ENCODE measurements around the gene APPL2. TPM values are rescaled to one million over a fixed set of nuclear protein-coding genes. Genes with fewer than 3 reads are reported as not detected.

APPL2 gene
- total and polyA plus RNA-seq, 2 donors (not counting 1 experiment from before 2014, with no cell fraction given) = 20.5 to 58.3 TPM

DNA sequence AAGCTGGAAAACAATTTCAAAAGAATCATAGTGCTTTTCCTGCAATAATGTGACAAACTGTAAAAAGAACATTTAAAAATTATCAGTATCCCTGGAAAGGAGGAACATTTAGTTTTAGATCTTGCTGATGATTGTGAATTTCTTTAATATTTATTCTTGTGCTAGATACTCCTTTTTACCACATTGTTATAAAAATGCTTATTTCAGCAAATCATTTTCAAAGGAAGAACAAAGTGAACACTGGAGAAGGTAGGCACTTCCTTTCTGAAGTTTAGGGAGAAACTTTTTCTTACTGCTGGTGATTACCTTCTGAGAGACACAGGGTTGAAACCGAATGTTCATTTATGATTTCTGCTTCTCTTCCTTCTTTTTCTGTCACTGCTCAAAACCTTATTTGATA lies 49.4 kb upstream of the APPL2 start:
- no peak overlapping the region for H3K9ac ChIP-seq (ENCODE audit: low read length)
- H3K4me1 Mint-ChIP-seq = no peaks in the 10 kb centered on the region
- intact Hi-C loops (cut with micrococcal nuclease) = no loop called here
- no peak overlapping the region for H3K4me2 ChIP-seq (replicated peaks; ENCODE audit: low read depth, low read length, poor library complexity, severe bottlenecking)
- H3K27ac ChIP-seq (ENCODE audit: low read length in 2 of 2) = no peak overlapping the region
- H2AFZ ChIP-seq (ENCODE audit: insufficient read depth, low read depth, low read length, poor library complexity, severe bottlenecking) = no peak overlapping the region
- no peak for DNase-seq
- no peak overlapping the region for H3K4me3 ChIP-seq (ENCODE audit: control extremely low read depth in 1 of 5, extremely low read depth in 1 of 5, insufficient read depth in 1 of 5, low read depth in 2 of 5, low read length in 4 of 5)
- no peaks in the 10 kb centered on the region for H3K36me3 ChIP-seq (replicated peaks in 1 of 2; ENCODE audit: control extremely low read depth in 1 of 2, control insufficient read depth in 1 of 2, extremely low read depth in 1 of 2, insufficient read depth in 2 of 2, low read length in 1 of 2)
- H4K20me1 ChIP-seq (ENCODE audit: control insufficient read depth, insufficient read depth, low read length, poor library complexity, severe bottlenecking) = no peaks in the 10 kb centered on the region
- H3K27ac Mint-ChIP-seq = no peak overlapping the region
- H3K27me3 Mint-ChIP-seq = peaks cover 22% of the 10 kb centered on the region
- H3K4me1 ChIP-seq (ENCODE audit: control insufficient read depth in 2 of 2, insufficient read depth in 2 of 2, low read length in 2 of 2) = no peaks in the 10 kb centered on the region
- WGBS (ENCODE audit: insufficient coverage) = no CpG with 5 or more reads among the region's 1 CpG
- H3K9me3 ChIP-seq (ENCODE audit: control extremely low read depth in 1 of 3, control insufficient read depth in 2 of 3, insufficient read depth in 1 of 3, low read length in 2 of 3) = no peaks in the 10 kb centered on the region
- TF ChIP-seq, protein P1, sequence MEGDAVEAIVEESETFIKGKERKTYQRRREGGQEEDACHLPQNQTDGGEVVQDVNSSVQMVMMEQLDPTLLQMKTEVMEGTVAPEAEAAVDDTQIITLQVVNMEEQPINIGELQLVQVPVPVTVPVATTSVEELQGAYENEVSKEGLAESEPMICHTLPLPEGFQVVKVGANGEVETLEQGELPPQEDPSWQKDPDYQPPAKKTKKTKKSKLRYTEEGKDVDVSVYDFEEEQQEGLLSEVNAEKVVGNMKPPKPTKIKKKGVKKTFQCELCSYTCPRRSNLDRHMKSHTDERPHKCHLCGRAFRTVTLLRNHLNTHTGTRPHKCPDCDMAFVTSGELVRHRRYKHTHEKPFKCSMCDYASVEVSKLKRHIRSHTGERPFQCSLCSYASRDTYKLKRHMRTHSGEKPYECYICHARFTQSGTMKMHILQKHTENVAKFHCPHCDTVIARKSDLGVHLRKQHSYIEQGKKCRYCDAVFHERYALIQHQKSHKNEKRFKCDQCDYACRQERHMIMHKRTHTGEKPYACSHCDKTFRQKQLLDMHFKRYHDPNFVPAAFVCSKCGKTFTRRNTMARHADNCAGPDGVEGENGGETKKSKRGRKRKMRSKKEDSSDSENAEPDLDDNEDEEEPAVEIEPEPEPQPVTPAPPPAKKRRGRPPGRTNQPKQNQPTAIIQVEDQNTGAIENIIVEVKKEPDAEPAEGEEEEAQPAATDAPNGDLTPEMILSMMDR (IDR thresholded peaks at IDR 0.05) = no peak
- TF ChIP-seq EZH2 (IDR thresholded peaks at IDR 0.05; ENCODE audit: borderline replicate concordance, insufficient read depth, low read depth, low read length, poor library complexity, severe bottlenecking) = no peak
- H3K27me3 ChIP-seq (replicated peaks in 1 of 4; ENCODE audit: control extremely low read depth in 1 of 4, control insufficient read depth in 3 of 4, insufficient read depth in 4 of 4, low read length in 3 of 4) = peaks cover 0 to 2% (median 0%) of the 10 kb centered on the region in 4 experiments
- ATAC-seq (ENCODE audit: low read depth) = no peak
- ChIA-PET CTCF (no interaction called here), POLR2A (no interaction called here)
- no peak overlapping the region for H3K4me3 Mint-ChIP-seq
- H3K79me2 ChIP-seq (ENCODE audit: control insufficient read depth, insufficient read depth, low read length) = no peaks in the 10 kb centered on the region
- H3K9me3 Mint-ChIP-seq (ENCODE audit: insufficient read depth) = no peaks in the 10 kb centered on the region

DNA sequence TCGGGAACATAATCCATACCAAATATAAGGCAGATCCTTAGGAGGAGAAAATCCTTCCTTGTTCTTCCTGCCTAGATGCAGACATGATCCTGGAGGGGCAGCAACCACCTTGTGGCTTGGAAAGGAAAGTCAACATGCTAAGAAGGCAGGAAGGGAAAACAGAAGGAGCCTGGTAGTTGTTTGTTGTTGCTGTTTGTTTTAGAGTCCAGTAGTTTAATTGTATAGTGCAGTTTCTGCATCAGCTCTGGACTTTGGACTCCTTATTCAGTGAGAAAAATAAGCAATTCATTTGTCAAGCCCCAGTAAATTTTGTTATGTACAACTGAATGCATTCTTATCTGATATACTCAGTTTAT lies 45.7 kb upstream of the APPL2 start:
- ATAC-seq (ENCODE audit: low read depth) (no peak), DNase-seq (no peak)
- H3K9me3 Mint-ChIP-seq (ENCODE audit: insufficient read depth) = no peaks in the 10 kb centered on the region
- H3K9ac ChIP-seq (ENCODE audit: low read length) = no peak overlapping the region
- TF ChIP-seq, protein P1 (IDR thresholded peaks at IDR 0.05) = no peak
- no peak for TF ChIP-seq EZH2 (IDR thresholded peaks at IDR 0.05; ENCODE audit: borderline replicate concordance, insufficient read depth, low read depth, low read length, poor library complexity, severe bottlenecking)
- ChIA-PET POLR2A (no interaction called here), CTCF (no interaction called here)
- WGBS (ENCODE audit: insufficient coverage) = no CpG with 5 or more reads among the region's 1 CpG
- no peaks in the 10 kb centered on the region for H3K27me3 ChIP-seq (replicated peaks in 1 of 4; ENCODE audit: control extremely low read depth in 1 of 4, control insufficient read depth in 3 of 4, insufficient read depth in 4 of 4, low read length in 3 of 4)
- H3K4me3 ChIP-seq (ENCODE audit: control extremely low read depth in 1 of 5, extremely low read depth in 1 of 5, insufficient read depth in 1 of 5, low read depth in 2 of 5, low read length in 4 of 5) = no peak overlapping the region
- no peaks in the 10 kb centered on the region for H3K4me1 Mint-ChIP-seq
- no peaks in the 10 kb centered on the region for H3K9me3 ChIP-seq (ENCODE audit: control extremely low read depth in 1 of 3, control insufficient read depth in 2 of 3, insufficient read depth in 1 of 3, low read length in 2 of 3)
- H2AFZ ChIP-seq (ENCODE audit: insufficient read depth, low read depth, low read length, poor library complexity, severe bottlenecking) = no peak overlapping the region
- peaks cover 22% of the 10 kb centered on the region for H3K27me3 Mint-ChIP-seq
- H3K4me1 ChIP-seq (ENCODE audit: control insufficient read depth in 2 of 2, insufficient read depth in 2 of 2, low read length in 2 of 2) = no peaks in the 10 kb centered on the region
- no peak overlapping the region for H3K27ac ChIP-seq (ENCODE audit: low read length in 2 of 2)
- H4K20me1 ChIP-seq (ENCODE audit: control insufficient read depth, insufficient read depth, low read length, poor library complexity, severe bottlenecking) = no peaks in the 10 kb centered on the region
- no peak overlapping the region for H3K4me2 ChIP-seq (replicated peaks; ENCODE audit: low read depth, low read length, poor library complexity, severe bottlenecking)
- H3K36me3 ChIP-seq (replicated peaks in 1 of 2; ENCODE audit: control extremely low read depth in 1 of 2, control insufficient read depth in 1 of 2, extremely low read depth in 1 of 2, insufficient read depth in 2 of 2, low read length in 1 of 2) = no peaks in the 10 kb centered on the region
- no peak overlapping the region for H3K27ac Mint-ChIP-seq
- H3K4me3 Mint-ChIP-seq = no peak overlapping the region
- no peaks in the 10 kb centered on the region for H3K79me2 ChIP-seq (ENCODE audit: control insufficient read depth, insufficient read depth, low read length)
- intact Hi-C loops (cut with micrococcal nuclease) = no loop called here

Data from B cell (primary cell).